ENCODE data around the gene SQOR.

GRCh38 chr15:45654749-45655148 lies 19.9 kb downstream of the SQOR start:
- TF ChIP-seq CTCF (IDR thresholded peaks at IDR 0.05; ENCODE audit: insufficient read depth, low read length) (no peak), REST (IDR thresholded peaks at IDR 0.05; ENCODE audit: insufficient replicate concordance, low read depth) (no peak), POLR2AphosphoS5 (IDR thresholded peaks at IDR 0.05; ENCODE audit: low read depth) (no peak)
